Glutamatergic neuron (in vitro differentiated cells): ENCODE data around the gene SMAD7. TPM values are rescaled to one million over a fixed set of nuclear protein-coding genes. Genes with fewer than 3 reads are reported as not detected.

Experiments
- DNase-seq: peaks from one replicate; pipeline ENCODE4 v3.0.0; 2022
- H3K27ac Mint-ChIP-seq: one replicate; pipeline ENCODE4 v1.8.0; 2020; ENCODE audit warnings: mild to moderate bottlenecking, mixed read lengths, inconsistent platforms; ENCODE audit not compliant: unreplicated experiment
- H3K27me3 Mint-ChIP-seq: one replicate; pipeline ENCODE4 v1.8.0; 2020; ENCODE audit warnings: mild to moderate bottlenecking, moderate library complexity, mixed read lengths, inconsistent platforms; ENCODE audit not compliant: unreplicated experiment
- H3K36me3 Mint-ChIP-seq: one replicate; pipeline ENCODE4 v1.8.0; 2020; ENCODE audit warnings: mild to moderate bottlenecking, mixed read lengths, inconsistent platforms; ENCODE audit not compliant: unreplicated experiment
- H3K4me1 Mint-ChIP-seq: one replicate; pipeline ENCODE4 v1.8.0; 2020; ENCODE audit warnings: mild to moderate bottlenecking, low read depth, mixed read lengths, inconsistent platforms; ENCODE audit not compliant: unreplicated experiment
- H3K4me3 Mint-ChIP-seq: one replicate; pipeline ENCODE4 v1.8.0; 2020; ENCODE audit warnings: mild to moderate bottlenecking, mixed read lengths, inconsistent platforms; ENCODE audit not compliant: unreplicated experiment
- H3K9me3 Mint-ChIP-seq: one replicate; pipeline ENCODE4 v1.8.0; 2020; ENCODE audit warnings: mild to moderate bottlenecking, moderate library complexity, mixed read lengths, inconsistent platforms; ENCODE audit not compliant: unreplicated experiment
- CTCF ChIP-seq: fragments of 200-600 bp; sonication (generic); IDR thresholded peaks from one replicate; pipeline ENCODE4 v1.5.0; 2021; ENCODE audit not compliant: partially characterized antibody, unreplicated experiment
- total RNA-seq: library from RNA; stranded (reverse); fragmentation: NEBNext Ultra II Directional; extraction: Animal tissue kit (Norgen Biotek cat#: 25700); gene quantifications from one replicate; pipeline ENCODE4 v1.2.1, GENCODE V29; 2021; ENCODE audit not compliant: unreplicated experiment

The SMAD7 gene
- total RNA-seq, 1 donor from 2014 or later: 10.8 TPM

GRCh38 chr18:48888773-48889080 is 62.0 kb downstream of the SMAD7 start:
- Mint-ChIP-seq H3K4me1 (peaks cover 25% of the 10 kb centered on the region), H3K27ac (no peak overlapping the region), H3K36me3 (no peaks in the 10 kb centered on the region), H3K27me3 (peaks cover 6% of the 10 kb centered on the region), H3K4me3 (no peak overlapping the region), H3K9me3 (peaks cover 8% of the 10 kb centered on the region)
- no peak for TF ChIP-seq CTCF
- no peak for DNase-seq

- peaks cover 25% of the 10 kb centered on the region for H3K4me1 Mint-ChIP-seq
- no peaks in the 10 kb centered on the region for H3K36me3 Mint-ChIP-seq
- peak overlapping the region; percentile 15 for H3K27ac Mint-ChIP-seq
- no peak for TF ChIP-seq CTCF
- no peak for DNase-seq
- peaks cover 8% of the 10 kb centered on the region for H3K9me3 Mint-ChIP-seq
- no peak overlapping the region for H3K4me3 Mint-ChIP-seq
- peaks cover 6% of the 10 kb centered on the region for H3K27me3 Mint-ChIP-seq
Observed at GRCh38 chr18:48887905-48888772, 62.6 kb downstream of the SMAD7 start.

GRCh38 chr18:48887294-48887904 is 63.4 kb downstream of the SMAD7 start:
- H3K4me1 Mint-ChIP-seq: peaks cover 22% of the 10 kb centered on the region
- no peak overlapping the region for H3K4me3 Mint-ChIP-seq
- H3K9me3 Mint-ChIP-seq: peaks cover 6% of the 10 kb centered on the region
- no peaks in the 10 kb centered on the region for H3K36me3 Mint-ChIP-seq
- H3K27ac Mint-ChIP-seq: peak overlapping the region; percentile 15
- H3K27me3 Mint-ChIP-seq: peaks cover 8% of the 10 kb centered on the region
- TF ChIP-seq CTCF: no peak
- DNase-seq: no peak

GRCh38 chr18:48886520-48887293 is 64.1 kb downstream of the SMAD7 start:
- Mint-ChIP-seq H3K27me3 (peaks cover 8% of the 10 kb centered on the region), H3K36me3 (no peaks in the 10 kb centered on the region), H3K9me3 (peaks cover 6% of the 10 kb centered on the region), H3K4me1 (peaks cover 22% of the 10 kb centered on the region), H3K27ac (no peak overlapping the region), H3K4me3 (no peak overlapping the region)
- DNase-seq: no peak
- TF ChIP-seq CTCF: no peak
